ENCODE results near the gene NMNAT3.

Gene NMNAT3

DNA sequence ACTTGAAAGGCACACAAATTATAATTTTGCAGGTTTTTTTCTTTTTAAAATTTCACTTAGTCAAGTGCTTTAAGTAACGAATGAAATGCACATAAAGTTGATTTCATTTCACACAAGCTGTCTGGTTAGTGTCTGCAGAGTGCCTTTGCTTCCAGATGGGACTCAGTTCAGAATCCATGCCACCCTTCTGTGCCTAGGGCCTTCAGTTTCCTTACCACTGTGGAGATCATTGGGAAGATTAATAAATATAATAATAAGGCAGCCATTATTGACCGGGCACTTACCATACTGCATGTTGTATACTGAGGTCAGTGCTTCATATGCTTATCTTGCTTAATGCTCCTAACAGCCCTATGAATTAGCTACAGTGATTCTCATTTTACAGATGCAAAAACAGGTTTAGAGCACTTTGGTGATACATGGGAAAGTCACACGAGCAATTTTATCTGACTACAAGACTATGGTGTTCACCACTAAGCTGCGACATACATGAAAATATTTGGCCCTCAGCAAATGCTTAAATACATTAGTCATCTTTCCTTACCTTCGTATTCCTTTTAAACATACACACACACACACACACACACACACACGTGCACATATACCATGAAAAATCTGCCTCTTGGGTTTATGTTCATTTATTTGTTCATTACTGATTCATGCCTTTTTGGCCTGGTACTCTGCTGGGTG lies 3.1 kb downstream of the NMNAT3 start:
- no peak for DNase-seq

- DNase-seq, result no peak
Observed at GRCh38 chr3:139672884-139673283, 4.9 kb downstream of the NMNAT3 start.

GRCh38 chr3:139671863-139672646 lies 5.7 kb downstream of the NMNAT3 start:
- no peak for DNase-seq

- DNase-seq, result no peak
Observed at GRCh38 chr3:139671107-139671506, 6.7 kb downstream of the NMNAT3 start.

DNA sequence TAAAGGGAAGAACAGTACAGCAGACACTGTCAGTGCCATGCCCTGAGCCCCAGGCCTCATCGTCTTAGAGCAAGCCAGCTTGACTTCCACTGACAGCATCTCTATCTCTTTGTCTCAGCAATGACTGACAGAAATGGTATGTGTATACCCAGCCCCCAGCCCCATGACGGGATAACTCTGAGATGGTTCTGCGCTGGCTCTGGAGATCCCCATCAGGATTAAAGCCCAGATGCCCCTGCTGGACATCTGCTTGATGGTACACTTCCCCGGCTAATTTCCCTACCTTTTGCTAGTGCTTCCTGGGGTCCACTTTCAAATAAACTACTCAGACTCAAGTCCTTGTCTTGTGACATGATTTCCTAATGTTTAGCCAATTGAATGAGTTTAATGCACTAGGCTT lies 7.6 kb downstream of the NMNAT3 start:
- no peak for DNase-seq

GRCh38 chr3:139668332-139668731 lies 9.4 kb downstream of the NMNAT3 start:
- DNase-seq, result no peak

GRCh38 chr3:139664958-139665357 lies 12.8 kb downstream of the NMNAT3 start:
- no peak for DNase-seq

GRCh38 chr3:139660269-139660668 lies 17.5 kb downstream of the NMNAT3 start:
- DNase-seq, result no peak

DNA sequence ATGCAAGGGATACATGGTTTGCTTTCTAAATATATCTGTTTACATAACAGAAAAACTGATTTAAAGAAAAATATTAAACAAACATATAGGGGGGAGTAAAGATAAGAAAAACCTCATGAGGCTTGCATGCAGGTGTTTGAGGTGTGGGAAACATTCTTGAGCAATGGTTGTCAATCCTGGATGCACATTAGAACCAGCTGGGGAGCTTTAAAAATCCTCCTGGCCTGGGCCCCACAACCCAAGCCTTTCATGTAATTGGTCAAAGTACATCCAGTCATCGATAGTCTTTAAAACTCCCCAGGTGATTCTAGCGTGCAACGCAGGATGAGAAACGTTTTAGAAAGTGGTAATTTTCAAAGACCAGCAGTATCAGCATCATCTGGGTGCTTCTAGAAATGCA lies 18.3 kb downstream of the NMNAT3 start:
- no peak for DNase-seq

GRCh38 chr3:139657936-139658335 lies 19.8 kb downstream of the NMNAT3 start:
- no peak for DNase-seq

- DNase-seq, result no peak
Observed at GRCh38 chr3:139657434-139657833, 20.3 kb downstream of the NMNAT3 start.

- no peak for DNase-seq
Observed at GRCh38 chr3:139655909-139656595, 21.7 kb downstream of the NMNAT3 start.

DNA sequence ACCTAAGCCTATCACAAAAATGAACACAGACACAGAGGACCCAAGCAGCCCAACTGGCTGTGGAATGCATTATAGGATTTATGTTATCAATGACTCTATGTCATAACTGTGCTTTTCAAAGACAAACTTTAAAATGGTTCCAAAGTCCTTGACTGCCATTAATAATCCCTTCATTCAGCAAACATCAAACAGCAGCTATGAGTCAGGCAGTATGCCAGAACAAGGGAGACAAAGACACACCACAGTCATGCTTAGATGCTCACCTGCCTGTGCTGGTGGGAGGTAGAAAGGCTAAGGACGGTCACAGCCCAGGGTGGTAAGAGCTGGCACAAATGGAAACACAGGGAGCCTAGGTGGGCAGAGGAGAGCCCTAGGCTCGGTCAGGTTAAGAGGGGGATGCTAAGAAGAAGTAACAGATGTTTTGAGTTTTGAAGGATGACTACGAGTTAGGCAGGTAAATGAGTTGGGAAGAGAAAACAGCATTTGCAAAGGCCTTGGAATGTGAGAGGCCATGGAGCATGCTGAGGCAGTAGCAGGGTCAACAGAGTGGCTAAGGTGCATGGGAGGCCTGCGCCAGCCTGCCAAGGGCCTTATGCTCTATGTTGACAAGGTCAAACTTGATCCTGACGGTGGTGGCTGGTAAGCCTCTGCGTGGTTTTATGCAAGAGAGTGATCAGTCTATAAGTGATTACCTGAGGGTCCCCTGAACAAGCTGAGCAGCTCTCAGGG lies 23.0 kb downstream of the NMNAT3 start:
- DNase-seq, result no peak

GRCh38 chr3:139653582-139653981 lies 24.2 kb downstream of the NMNAT3 start:
- no peak for DNase-seq

GRCh38 chr3:139652561-139652960 lies 25.2 kb downstream of the NMNAT3 start:
- no peak for DNase-seq

GRCh38 chr3:139647866-139648435 lies 29.8 kb downstream of the NMNAT3 start:
- no peak for DNase-seq

DNA sequence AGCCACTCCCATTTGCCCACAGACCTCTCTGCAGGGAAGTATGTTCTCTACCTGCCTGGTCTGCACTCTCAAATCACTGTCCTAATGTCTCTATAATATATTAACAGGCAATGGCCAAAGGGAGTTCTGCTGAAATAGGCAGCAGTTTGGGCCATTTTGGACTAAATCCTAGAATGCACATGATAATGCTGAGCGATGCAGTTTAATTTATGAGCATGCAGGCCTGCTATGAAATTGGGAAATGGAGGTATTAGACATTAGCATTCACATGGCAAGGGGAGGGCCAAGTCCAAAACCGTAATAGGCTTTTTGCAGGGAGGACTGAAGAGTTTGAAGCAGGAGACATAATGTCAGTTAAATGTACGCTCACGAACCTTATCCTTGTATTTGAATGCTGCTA lies 31.3 kb downstream of the NMNAT3 start:
- DNase-seq, result no peak

DNA sequence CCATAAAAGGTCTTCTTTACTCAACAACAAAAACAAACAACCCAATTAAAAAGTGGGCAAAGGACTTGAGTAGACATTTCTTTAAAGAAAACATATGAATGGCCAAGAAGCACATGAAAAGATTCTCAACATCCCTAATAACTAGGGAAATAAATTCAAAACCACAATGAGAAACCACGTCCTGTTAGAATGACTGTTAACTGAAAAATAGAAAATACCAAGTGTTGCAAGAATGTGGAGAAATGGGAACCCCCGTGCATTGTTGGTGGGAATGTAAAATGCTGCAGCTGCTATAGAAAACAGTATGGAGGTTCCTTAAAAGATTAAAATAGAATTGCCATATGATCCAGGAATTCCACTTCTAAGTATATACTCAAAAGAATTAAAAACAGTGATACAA lies 34.8 kb downstream of the NMNAT3 start:
- DNase-seq, result no peak

DNA sequence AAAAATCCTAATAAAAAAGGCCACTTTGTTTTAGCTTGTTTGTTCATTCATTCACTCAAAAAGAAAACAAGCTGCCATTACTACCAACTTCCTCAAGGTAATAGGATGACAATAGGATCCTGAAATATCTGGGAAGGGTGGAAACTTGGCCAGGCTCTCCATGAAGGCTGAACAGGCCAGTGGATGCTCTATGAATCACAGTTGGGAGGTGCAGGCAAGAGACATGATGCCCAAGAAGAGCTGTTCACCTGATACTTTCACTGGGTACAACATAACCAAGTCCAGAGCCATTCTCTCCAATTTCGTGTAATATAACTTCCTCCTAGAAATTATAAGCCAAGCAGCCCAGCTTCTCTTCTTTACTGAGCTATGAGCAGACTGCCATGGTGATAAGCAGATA lies 37.3 kb downstream of the NMNAT3 start:
- DNase-seq, result no peak

GRCh38 chr3:139639662-139640061 lies 38.1 kb downstream of the NMNAT3 start:
- DNase-seq, result no peak

- DNase-seq, result no peak
Observed at GRCh38 chr3:139638518-139638917, 39.3 kb downstream of the NMNAT3 start.

- DNase-seq, result no peak
Observed at GRCh38 chr3:139636511-139636910, 41.3 kb downstream of the NMNAT3 start.

DNA sequence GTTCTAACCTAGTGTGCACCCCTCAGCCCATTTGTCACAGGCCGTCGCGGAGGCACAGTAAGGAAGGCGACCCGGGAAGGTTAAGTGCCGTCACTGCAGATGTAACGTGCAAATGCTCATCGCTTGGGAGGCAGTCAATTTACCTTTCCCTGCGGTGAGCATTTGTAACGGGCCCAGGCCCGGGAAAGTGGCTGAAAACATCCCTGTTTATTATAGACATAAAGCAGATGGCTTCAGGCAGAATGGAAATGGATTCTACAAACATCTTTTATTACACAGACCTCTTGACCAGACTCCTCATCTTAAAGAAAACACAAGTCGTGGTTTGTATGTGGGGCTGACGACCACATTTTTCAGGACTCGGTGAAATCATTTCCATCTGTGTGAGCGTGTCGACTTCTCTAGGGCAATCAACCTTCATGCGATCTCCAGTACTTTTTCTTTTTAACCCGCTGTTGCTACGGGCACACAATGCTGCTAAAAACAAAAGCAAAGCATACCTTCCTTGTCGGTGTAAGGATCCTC lies 43.6 kb downstream of the NMNAT3 start:
- no peak for DNase-seq

All from GF-D8 (cell line).